Activated CD8-positive, alpha-beta memory T cell treated with anti-CD3 and anti-CD28 coated beads, Interleukin-2, amount 10 ng/mL, durations not matched to agents 7 days and 5 days (primary cell): ENCODE data around the gene PQBP1. TPM values are rescaled to one million over a fixed set of nuclear protein-coding genes. Genes with fewer than 3 reads are reported as not detected.
A peak's percentile ranks its signal among the peaks of the same experiment; 100 is the strongest.

Experiments
- ATAC-seq: fragments of 150-1000 bp; cut with Tn5 transposase; one replicate; pipeline ENCODE4 v1.10.0; 2021; ENCODE audit warnings: moderate library complexity
- CTCF ChIA-PET: fragments of 350-600 bp; sonication (Branson Sonifier 250); formaldehyde crosslinking; loops from one replicate; lab custom pipeline; 2021; ENCODE audit warnings: antibody characterized with exemption; lab: Charles Lee
- DNase-seq: peaks from one replicate; pipeline ENCODE4 v3.0.0-alpha.2; 2020
- H3K27ac Mint-ChIP-seq: one replicate; pipeline ENCODE4 v1.8.0; 2021; ENCODE audit warnings: mild to moderate bottlenecking, mixed read lengths
- H3K27me3 Mint-ChIP-seq: one replicate; pipeline ENCODE4 v1.8.0; 2021; ENCODE audit warnings: mixed read lengths
- H3K36me3 Mint-ChIP-seq: one replicate; pipeline ENCODE4 v1.8.0; 2021; ENCODE audit warnings: mild to moderate bottlenecking, mixed read lengths
- H3K4me1 Mint-ChIP-seq: one replicate; pipeline ENCODE4 v1.8.0; 2021; ENCODE audit warnings: mixed read lengths
- H3K4me3 Mint-ChIP-seq: one replicate; pipeline ENCODE4 v1.8.0; 2021; ENCODE audit warnings: mild to moderate bottlenecking, moderate library complexity, mixed read lengths
- H3K9me3 Mint-ChIP-seq: one replicate; pipeline ENCODE4 v1.8.0; 2022; ENCODE audit warnings: low read depth, mixed read lengths
- total RNA-seq, 2 experiments: library from RNA; stranded (reverse); gene quantifications; one replicate each; pipeline ENCODE4 v1.2.3, GENCODE V29; 2021

Gene PQBP1
- total RNA-seq, 2 experiments from 2014 or later = 65.1 to 86.9 TPM

DNA sequence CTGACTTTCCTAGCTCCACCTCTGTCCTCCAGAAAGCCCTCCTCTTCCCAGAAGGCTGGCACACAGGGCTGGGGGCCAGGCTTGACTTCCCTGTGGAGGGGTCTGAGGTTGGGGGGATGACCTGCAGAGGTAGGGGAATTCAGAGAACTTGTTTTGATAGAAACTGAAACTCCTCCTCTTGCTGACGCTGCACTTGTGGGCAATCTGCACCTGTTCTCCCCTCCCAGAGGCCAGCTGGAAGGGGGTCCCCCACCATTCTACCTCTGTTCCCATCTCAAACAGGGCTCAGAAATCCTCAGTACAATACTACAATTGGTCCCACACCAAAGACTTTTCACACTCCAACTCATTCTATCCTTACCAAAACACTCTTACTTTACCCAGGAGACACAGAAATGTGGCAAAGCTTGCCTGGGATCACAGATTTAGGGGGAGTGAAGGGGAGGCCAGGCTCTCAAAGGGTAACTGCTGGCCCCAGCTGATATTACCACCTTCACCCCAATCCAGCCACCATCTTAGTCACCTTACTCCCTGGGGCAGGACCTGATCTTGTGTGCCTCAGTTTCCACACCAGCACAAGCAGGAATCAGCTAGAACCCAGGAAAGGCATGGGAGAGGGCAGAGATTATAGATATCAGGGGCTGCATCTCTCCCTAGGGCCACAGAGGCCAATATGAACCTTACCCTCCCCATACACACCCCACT, 41.1 kb downstream of the PQBP1 start:
- Mint-ChIP-seq H3K4me3 (peak overlapping the region; percentile 63), H3K27me3 (no peaks in the 10 kb centered on the region), H3K4me1 (peaks cover 90% of the 10 kb centered on the region), H3K36me3 (peaks cover 49% of the 10 kb centered on the region), H3K9me3 (no peaks in the 10 kb centered on the region), H3K27ac (peak overlapping the region; percentile 97)
- DNase-seq (peak; percentile 84), ATAC-seq (peak; percentile 20)
- CTCF ChIA-PET = interaction anchor here (0.6 to 2.9 kb wide), 7 partner anchors 14 to 1079 kb away, joined by 3 to 10 read pairs (median 3); partner anchors contain the start of genes PIM2 and SLC35A2

DNA sequence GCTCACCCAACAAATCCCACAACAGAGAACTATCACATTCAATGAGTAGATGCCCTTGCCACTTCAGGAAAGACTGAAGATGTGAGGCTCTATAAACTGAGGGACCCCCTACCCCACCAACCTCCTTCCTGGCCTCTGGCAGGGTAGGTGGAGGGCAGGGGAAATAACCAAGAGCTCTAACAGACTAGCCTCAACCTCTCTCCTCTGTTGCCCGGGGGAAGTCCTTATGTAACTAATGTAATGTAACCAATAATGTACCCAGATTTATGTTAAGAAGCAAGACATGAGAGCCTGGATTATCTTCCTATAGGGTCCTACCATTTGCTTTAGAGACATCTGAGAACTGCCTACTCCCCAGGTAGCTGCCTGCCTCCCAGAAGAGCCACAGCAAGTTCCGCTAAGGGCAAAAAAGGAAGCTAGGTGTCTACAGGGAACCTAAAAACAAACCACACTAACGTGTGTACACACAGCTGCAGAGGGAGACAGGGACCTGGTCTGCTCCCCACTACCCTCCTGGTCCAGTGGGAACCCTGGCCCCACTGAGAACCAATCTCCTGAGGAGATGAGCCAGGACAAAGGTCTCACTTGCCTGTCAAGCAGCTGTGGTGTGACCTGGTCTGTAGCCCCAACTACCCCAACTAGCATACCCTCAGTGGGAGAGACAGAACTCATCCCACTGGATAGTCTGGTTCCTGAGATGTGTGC, 41.9 kb downstream of the PQBP1 start:
- CTCF ChIA-PET = interaction anchor here (0.9 to 2.9 kb wide), 7 partner anchors 9 to 203 kb away, joined by 3 to 10 read pairs (median 4); partner anchors contain the start of genes PIM2 and SLC35A2
- H3K27ac Mint-ChIP-seq = peak overlapping the region; percentile 97
- peak; percentile 58 for DNase-seq
- no peaks in the 10 kb centered on the region for H3K27me3 Mint-ChIP-seq
- H3K9me3 Mint-ChIP-seq = no peaks in the 10 kb centered on the region
- H3K4me1 Mint-ChIP-seq = peaks cover 88% of the 10 kb centered on the region
- peaks cover 42% of the 10 kb centered on the region for H3K36me3 Mint-ChIP-seq
- peak; percentile 13 for ATAC-seq
- peak overlapping the region; percentile 63 for H3K4me3 Mint-ChIP-seq

- peak overlapping the region; percentile 97 for H3K27ac Mint-ChIP-seq
- H3K4me1 Mint-ChIP-seq = peaks cover 80% of the 10 kb centered on the region
- CTCF ChIA-PET = interaction anchor here (1.2 to 2.9 kb wide), 6 partner anchors 8 to 203 kb away, joined by 3 to 10 read pairs (median 4); partner anchors contain the start of gene SLC35A2
- no peaks in the 10 kb centered on the region for H3K9me3 Mint-ChIP-seq
- H3K36me3 Mint-ChIP-seq = peaks cover 34% of the 10 kb centered on the region
- no peaks in the 10 kb centered on the region for H3K27me3 Mint-ChIP-seq
- peak; percentile 75 for DNase-seq
- ATAC-seq = no peak
- H3K4me3 Mint-ChIP-seq = peak overlapping the region; percentile 63
Observed at GRCh38 chrX:48940404-48940955, 42.8 kb downstream of the PQBP1 start.

DNA sequence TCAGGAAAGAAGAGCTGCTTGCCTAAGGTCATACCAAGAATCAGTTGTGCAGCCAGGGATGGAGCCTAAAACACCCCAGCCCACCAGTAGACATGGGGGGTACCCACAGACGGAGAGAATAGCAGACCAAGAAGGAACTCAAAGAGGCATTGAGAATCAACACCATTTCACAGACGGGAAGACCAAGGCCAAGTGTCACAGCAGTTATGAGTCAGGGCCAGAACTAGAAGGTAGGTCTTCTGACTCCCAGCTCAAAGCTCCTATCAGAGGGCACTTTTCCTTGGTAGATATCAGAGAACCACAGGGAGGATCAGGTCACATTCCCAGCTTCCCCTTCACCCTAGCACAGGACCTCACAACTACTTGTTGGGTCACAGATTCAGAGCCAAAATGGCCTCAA, 45.2 kb downstream of the PQBP1 start:
- ATAC-seq (no peak), DNase-seq (no peak)
- Mint-ChIP-seq H3K4me1 (peaks cover 68% of the 10 kb centered on the region), H3K27ac (peak overlapping the region; percentile 89), H3K27me3 (no peaks in the 10 kb centered on the region), H3K36me3 (peaks cover 27% of the 10 kb centered on the region), H3K9me3 (no peaks in the 10 kb centered on the region), H3K4me3 (no peak overlapping the region)
- CTCF ChIA-PET = interaction anchor here (0.6 to 1.2 kb wide), 3 partner anchors 23 to 294 kb away, joined by 3 to 4 read pairs (median 3); no protein-coding TSS in a partner anchor

GRCh38 chrX:48945517-48946348, 48.0 kb downstream of the PQBP1 start:
- DNase-seq (peak; percentile 66), ATAC-seq (peak; percentile 60)
- CTCF ChIA-PET = interaction anchor here (0.8 to 1.7 kb wide), 10 partner anchors 9 to 298 kb away, joined by 3 to 10 read pairs (median 4); partner anchors contain the start of genes PQBP1, SLC35A2 and TIMM17B
- Mint-ChIP-seq H3K9me3 (no peaks in the 10 kb centered on the region), H3K27me3 (no peaks in the 10 kb centered on the region), H3K27ac (peak overlapping the region; percentile 40), H3K36me3 (peaks cover 25% of the 10 kb centered on the region), H3K4me1 (peaks cover 49% of the 10 kb centered on the region), H3K4me3 (no peak overlapping the region)

- H3K9me3 Mint-ChIP-seq = no peaks in the 10 kb centered on the region
Observed at GRCh38 chrX:48948589-48948988, 50.9 kb downstream of the PQBP1 start.

More at GRCh38 chrX:48948589-48948988, 50.9 kb downstream of the PQBP1 start:
- Mint-ChIP-seq H3K4me1 (peaks cover 43% of the 10 kb centered on the region), H3K27me3 (no peaks in the 10 kb centered on the region), H3K27ac (no peak overlapping the region), H3K4me3 (no peak overlapping the region), H3K36me3 (peaks cover 7% of the 10 kb centered on the region)
- ATAC-seq (no peak), DNase-seq (no peak)
- CTCF ChIA-PET = interaction anchor here (1.3 kb wide), 1 partner anchor 8 kb away, joined by 4 read pairs; no protein-coding TSS in a partner anchor

Other genes with a start within 250 kb of the PQBP1 start
- 100 to 1,000 TPM; 138 to 161 TPM for gene WAS, start 214.1 kb upstream of the PQBP1 start, total RNA-seq
- gene SUV39H1, start 201.2 kb upstream of the PQBP1 start, total RNA-seq = 10 to 100 TPM; 40.1 to 41.4 TPM
- not detected for gene GLOD5, start 136.2 kb upstream of the PQBP1 start, total RNA-seq
- gene GATA1, start 111.3 kb upstream of the PQBP1 start, total RNA-seq = not detected
- gene HDAC6, start 95.9 kb upstream of the PQBP1 start, total RNA-seq = 100 to 1,000 TPM in 1 of 2 experiments, 10 to 100 TPM in 1; 76.8 to 107 TPM
- not detected for gene ERAS, start 71.4 kb upstream of the PQBP1 start, total RNA-seq
- gene PCSK1N, start 62.3 kb upstream of the PQBP1 start, total RNA-seq = under 1 TPM; 0.21 to 0.93 TPM
- gene TIMM17B, start 162 bp upstream of the PQBP1 start, total RNA-seq = 10 to 100 TPM; 52.9 to 53.2 TPM
- 10 to 100 TPM; 13.0 to 21.0 TPM for gene SLC35A2, start 13.7 kb downstream of the PQBP1 start, total RNA-seq
- gene PIM2, start 21.1 kb downstream of the PQBP1 start, total RNA-seq = 100 to 1,000 TPM; 168 to 252 TPM
- gene OTUD5, start 59.7 kb downstream of the PQBP1 start, total RNA-seq = 10 to 100 TPM; 56.9 to 65.2 TPM
- gene KCND1, start 73.9 kb downstream of the PQBP1 start, total RNA-seq = 1 to 10 TPM; 2.9 to 5.5 TPM
- gene GRIPAP1, start 104.3 kb downstream of the PQBP1 start, total RNA-seq = 100 to 1,000 TPM; 104 to 126 TPM
- 10 to 100 TPM; 29.4 to 34.1 TPM for gene TFE3, start 145.4 kb downstream of the PQBP1 start, total RNA-seq
- gene CCDC120, start 161.1 kb downstream of the PQBP1 start, total RNA-seq = 1 to 10 TPM; 6.9 to 7.9 TPM
- gene PRAF2, start 176.1 kb downstream of the PQBP1 start, total RNA-seq = 10 to 100 TPM; 21.4 to 21.6 TPM
- 10 to 100 TPM; 34.8 to 50.5 TPM for gene WDR45, start 182.0 kb downstream of the PQBP1 start, total RNA-seq
- 10 to 100 TPM; 25.7 to 29.6 TPM for gene GPKOW, start 225.8 kb downstream of the PQBP1 start, total RNA-seq